AG04450 (cell line): ENCODE results near the gene MMD. TPM values are rescaled to one million over a fixed set of nuclear protein-coding genes. Genes with fewer than 3 reads are reported as not detected.

ENCODE experiments used
- CTCF ChIA-PET: fragments of 300-600, 350-600 bp; formaldehyde crosslinking; extraction: SDS; loops from one replicate; lab custom pipeline; 2022; ENCODE audit warnings: antibody characterized with exemption, inconsistent platforms; lab: Charles Lee
- POLR2A ChIA-PET: fragments of 350-600 bp; formaldehyde crosslinking; extraction: SDS; loops from one replicate; lab custom pipeline; 2021; ENCODE audit warnings: antibody characterized with exemption, inconsistent platforms; lab: Yijun Ruan, JAX
- DNase-seq: peaks from one replicate; pipeline ENCODE4 v3.0.0-alpha.2; 2011; ENCODE audit warnings: low read depth, low spot score
- H3K27ac ChIP-seq: one replicate; pipeline ENCODE4 v1.5.1; 2012; ENCODE audit warnings: low read depth, low read length, control low read depth
- H3K27me3 ChIP-seq: one replicate; pipeline ENCODE4 v1.6.0; 2012; ENCODE audit warnings: low read length; ENCODE audit not compliant: control insufficient read depth, insufficient read depth
- H3K4me3 ChIP-seq: 2 replicates; pipeline ENCODE4 v1.5.1; 2011; ENCODE audit warnings: mild to moderate bottlenecking, low read depth, low read length, control low read depth
- H3K9me3 ChIP-seq: 2 replicates; pipeline ENCODE4 v1.5.1; 2012; ENCODE audit warnings: low read length; ENCODE audit not compliant: control insufficient read depth, insufficient read depth
- polyA plus RNA-seq: library from polyadenylated mRNA; depleted of rRNA; stranded (reverse); fragments of >200 nt; gene quantifications from 2 replicates; pipeline ENCODE4 v1.2.3, GENCODE V29; 2011
- TF ChIP-seq, protein P1 (sequence below): IDR thresholded peaks from 2 replicates; pipeline ENCODE4 v1.5.1; 2011; ENCODE audit warnings: low read depth, low read length, control low read depth, inconsistent platforms

The MMD gene
- polyA plus RNA-seq, 1 experiment: 41.6 TPM

DNA sequence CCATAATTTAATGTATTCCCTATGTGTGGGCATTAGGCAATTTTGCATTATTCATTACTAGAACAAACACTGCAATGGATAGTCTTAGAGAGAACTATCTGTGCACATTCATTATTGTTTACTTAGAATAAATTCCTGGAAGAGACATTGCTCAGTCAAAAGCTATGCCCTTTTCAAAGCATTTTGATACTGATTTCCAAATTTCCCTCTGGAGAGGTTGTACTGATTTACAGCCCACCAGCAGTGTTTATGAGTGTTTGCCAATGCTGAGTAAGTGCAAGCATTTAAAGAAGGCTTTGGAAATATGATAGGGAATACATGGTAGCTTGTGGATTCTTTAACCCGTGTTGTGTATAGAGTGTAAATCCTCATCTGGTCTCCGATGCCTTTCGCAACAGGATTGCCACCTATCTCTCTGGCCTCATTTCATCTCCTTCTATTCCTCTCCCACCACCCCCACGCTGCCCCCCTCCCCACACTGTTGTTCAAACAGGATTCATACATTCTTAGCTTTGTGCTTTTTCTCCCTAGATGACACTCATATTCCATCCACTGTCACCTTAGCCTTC is 33.4 kb upstream of the MMD start:
- peak; percentile 90 for DNase-seq
- Histone ChIP-seq H3K9me3 (no peaks in the 10 kb centered on the region), H3K27me3 (no peaks in the 10 kb centered on the region), H3K27ac (peak overlapping the region; percentile 87), H3K4me3 (no peak overlapping the region)
- CTCF ChIA-PET: no interaction called here
- TF ChIP-seq, protein P1, sequence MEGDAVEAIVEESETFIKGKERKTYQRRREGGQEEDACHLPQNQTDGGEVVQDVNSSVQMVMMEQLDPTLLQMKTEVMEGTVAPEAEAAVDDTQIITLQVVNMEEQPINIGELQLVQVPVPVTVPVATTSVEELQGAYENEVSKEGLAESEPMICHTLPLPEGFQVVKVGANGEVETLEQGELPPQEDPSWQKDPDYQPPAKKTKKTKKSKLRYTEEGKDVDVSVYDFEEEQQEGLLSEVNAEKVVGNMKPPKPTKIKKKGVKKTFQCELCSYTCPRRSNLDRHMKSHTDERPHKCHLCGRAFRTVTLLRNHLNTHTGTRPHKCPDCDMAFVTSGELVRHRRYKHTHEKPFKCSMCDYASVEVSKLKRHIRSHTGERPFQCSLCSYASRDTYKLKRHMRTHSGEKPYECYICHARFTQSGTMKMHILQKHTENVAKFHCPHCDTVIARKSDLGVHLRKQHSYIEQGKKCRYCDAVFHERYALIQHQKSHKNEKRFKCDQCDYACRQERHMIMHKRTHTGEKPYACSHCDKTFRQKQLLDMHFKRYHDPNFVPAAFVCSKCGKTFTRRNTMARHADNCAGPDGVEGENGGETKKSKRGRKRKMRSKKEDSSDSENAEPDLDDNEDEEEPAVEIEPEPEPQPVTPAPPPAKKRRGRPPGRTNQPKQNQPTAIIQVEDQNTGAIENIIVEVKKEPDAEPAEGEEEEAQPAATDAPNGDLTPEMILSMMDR: no peak
- POLR2A ChIA-PET: interaction anchor here (0.6 to 2.2 kb wide), 6 partner anchors 13 to 1297 kb away, joined by 3 to 28 read pairs (median 5); partner anchors contain the start of gene MMD

DNA sequence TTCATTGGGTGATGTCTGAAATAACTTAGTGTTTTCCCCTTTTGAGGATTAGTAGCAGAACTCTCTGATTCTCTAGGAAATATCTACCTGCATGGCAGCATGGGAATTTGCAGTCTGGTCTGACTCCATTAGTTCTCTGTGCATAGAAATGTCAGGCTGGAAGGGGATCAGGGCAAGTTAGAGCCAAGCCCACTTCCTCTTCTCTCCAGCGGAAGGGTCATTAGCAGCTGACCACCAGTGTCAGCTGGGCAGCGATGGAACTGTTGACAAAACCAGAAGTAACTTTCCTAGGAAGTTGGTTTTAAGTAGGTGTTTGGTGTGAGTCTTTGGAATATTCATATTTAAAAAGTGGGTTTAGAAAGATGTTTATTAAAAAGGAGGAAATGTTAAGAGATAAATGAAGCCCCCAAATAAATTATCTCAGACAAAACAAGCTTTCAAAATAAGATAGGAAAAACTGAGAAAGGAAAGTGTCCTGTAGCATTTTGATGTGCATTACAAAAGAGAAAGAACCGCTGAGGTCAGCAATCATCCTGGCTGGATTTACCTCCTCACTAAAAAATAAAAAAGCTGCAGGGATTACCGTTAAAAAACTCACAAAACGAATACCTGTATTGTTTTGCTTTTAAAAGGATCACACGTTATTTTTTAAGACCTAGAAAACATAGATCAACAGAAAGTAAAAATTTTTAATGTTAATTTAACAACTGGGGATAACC is 32.4 kb upstream of the MMD start:
- Histone ChIP-seq H3K27me3 (no peaks in the 10 kb centered on the region), H3K27ac (no peak overlapping the region), H3K4me3 (no peak overlapping the region), H3K9me3 (no peaks in the 10 kb centered on the region)
- ChIA-PET POLR2A (interaction anchor here (2.2 kb wide), 1 partner anchor 20 kb away, joined by 28 read pairs; no protein-coding TSS in a partner anchor), CTCF (no interaction called here)
- DNase-seq: no peak
- TF ChIP-seq, protein P1: no peak

DNA sequence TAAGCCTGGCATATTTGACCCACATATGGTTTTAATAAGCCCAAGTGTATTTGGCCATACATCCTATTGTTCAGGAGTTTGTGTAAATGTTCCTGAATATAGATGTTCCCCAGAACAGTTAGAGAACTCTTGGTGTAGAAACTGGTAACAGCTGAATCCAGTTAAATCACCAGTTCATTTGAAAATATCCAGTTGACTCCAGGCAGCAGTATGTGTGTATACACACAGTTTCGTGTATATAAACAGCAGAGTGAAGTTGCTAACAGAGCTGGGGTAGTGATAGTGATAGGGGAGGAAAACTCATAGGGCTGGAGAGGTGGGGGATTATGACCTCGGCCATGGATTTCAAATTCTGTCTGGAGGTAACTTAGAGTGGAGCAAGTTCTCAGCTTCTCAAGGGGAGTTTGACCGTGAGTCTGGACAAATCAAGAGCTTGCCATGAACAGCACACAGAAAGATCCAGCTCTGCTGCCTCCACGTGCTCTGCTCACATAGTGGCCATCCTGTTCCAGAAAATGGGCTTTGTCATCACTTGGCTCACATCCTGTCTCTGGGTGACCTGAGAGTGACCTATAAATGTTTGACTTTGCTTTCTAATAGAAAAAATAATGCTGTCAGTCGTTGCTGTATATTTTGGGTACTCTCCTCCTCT is 30.6 kb upstream of the MMD start:
- ChIA-PET CTCF (interaction anchor here (0.6 kb wide), 1 partner anchor 15 kb away, joined by 3 read pairs; no protein-coding TSS in a partner anchor), POLR2A (interaction anchor here (0.6 to 2.9 kb wide), 7 partner anchors 10 to 296 kb away, joined by 3 to 36 read pairs (median 4); partner anchors contain the start of gene MMD)
- TF ChIP-seq, protein P1: no peak
- DNase-seq: peak; percentile 66
- Histone ChIP-seq H3K27me3 (no peaks in the 10 kb centered on the region), H3K9me3 (no peaks in the 10 kb centered on the region), H3K27ac (peak overlapping the region; percentile 79), H3K4me3 (no peak overlapping the region)

DNA sequence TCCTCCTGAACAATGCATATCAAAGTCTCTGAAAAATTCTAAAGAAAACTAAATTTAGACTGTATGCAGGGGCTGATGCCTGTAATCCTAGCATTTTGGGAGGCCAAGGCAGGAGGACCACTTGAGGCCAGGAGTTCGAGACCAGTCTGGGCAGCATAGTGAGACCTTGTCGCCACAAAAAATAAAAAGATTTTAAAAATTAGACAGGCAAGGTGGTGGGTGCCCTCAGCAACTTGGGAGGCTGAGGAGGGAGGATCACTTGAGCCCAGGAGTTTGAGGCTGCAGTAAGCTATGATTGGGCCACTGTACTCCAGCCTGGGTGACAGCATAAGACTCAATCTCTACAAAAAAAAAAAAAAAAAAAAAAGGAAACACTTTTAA is 30.1 kb upstream of the MMD start:
- ChIA-PET POLR2A (interaction anchor here (0.6 to 2.9 kb wide), 8 partner anchors 9 to 296 kb away, joined by 3 to 36 read pairs (median 4); partner anchors contain the start of gene MMD), CTCF (no interaction called here)
- no peak for DNase-seq
- Histone ChIP-seq H3K9me3 (no peaks in the 10 kb centered on the region), H3K4me3 (no peak overlapping the region), H3K27me3 (no peaks in the 10 kb centered on the region), H3K27ac (no peak overlapping the region)
- TF ChIP-seq, protein P1: no peak
